ENCODE measurements around the gene SMIM38. TPM values are rescaled to one million over a fixed set of nuclear protein-coding genes. Genes with fewer than 3 reads are reported as not detected.

The SMIM38 gene
- total RNA-seq, 1 experiment from 2014 or later = not detected

GRCh38 chr11:69180726-69181125, 25.0 kb downstream of the SMIM38 start:
- DNase-seq (ENCODE audit: low spot score) = no peak

- DNase-seq (ENCODE audit: low spot score) = no peak
These were observed 27.9 kb downstream of the SMIM38 start for GRCh38 chr11:69183613-69184012.

- no peak for DNase-seq (ENCODE audit: low spot score)
These were observed 30.9 kb downstream of the SMIM38 start for GRCh38 chr11:69186316-69187260.

DNA sequence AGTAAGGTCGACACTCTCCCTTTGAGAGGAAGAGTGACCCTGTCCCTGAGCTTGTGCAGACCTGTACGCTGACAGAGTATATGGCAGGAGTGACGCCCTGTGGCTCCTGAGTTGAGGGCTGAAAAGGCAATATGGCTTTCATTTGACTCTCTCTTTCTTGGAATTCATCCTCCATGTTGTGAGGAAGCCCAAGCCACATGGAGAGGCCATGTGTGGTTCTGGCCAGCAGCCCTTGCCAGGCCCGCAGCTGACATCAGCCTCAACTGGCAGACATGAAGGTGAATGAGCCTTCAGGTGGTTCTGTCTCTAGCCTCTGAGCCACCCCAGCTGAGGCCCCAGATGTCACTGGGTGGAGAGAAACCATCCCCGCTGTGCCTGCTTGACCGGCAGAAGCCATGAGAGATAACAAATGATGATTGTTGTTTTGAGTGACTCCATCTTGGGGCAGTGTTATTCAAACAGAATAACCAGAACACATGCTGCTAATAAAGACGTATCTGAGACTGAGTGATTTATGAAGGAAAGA, 31.9 kb downstream of the SMIM38 start:
- DNase-seq (ENCODE audit: low spot score) = no peak

DNA sequence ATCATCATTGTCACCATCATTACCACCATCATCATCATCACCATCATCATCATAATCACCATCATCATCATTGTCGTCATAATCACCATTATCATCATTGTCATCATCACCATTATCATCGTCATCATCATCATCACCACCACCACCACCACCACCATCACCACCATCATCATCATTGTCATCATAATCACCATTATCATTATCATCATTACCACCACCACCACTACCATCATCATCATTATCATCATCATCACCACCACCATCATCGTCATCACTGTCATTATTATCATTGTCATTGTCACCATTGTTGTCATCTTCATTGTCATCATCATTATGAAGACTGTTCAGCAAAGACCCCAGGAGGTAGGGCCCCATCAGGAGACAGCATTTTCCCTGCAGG, 33.3 kb downstream of the SMIM38 start:
- no peak for DNase-seq (ENCODE audit: low spot score)

GRCh38 chr11:69190796-69191536, 35.2 kb downstream of the SMIM38 start:
- no peak for DNase-seq (ENCODE audit: low spot score)

DNA sequence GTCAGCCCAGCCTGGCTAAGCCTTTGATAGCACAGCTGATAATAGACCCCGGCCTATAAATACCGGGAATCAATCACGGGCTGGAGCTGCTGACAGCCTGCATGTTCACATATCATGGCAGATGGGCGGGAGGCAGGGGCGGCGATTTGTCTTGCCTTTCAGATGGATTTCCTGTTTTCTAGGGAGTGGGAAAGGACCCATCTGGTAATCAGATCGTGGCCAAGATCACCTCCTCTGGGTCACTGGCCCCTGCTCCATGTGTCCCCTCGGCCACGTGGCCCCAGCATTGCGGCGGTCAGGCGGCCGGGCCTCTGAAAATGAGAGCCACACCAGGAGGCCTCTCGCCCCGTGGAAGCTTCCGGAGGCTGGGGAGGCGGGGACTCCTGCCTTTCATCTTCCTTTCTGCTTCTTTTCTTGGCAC, 36.6 kb downstream of the SMIM38 start:
- no peak for DNase-seq (ENCODE audit: low spot score)

DNA sequence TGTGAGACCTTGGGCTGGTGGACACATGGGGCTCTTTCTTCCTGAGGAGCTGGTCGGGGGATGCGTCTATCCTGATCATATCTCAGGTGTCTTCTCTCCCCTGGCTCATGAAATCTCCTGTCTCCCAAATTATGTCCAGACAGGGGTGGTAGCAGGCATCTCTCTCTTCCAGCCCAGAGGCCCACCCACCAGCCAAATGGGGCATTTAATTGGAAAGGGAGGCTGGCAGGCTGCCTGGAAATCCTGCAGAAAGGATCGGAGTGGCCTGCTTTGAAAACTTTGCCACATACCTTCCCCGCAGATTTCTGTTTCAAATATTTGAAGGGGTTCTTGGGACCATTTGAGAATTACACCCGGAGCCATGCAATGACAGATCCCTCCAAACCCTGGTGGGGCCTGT, 37.4 kb downstream of the SMIM38 start:
- no peak for DNase-seq (ENCODE audit: low spot score)

GRCh38 chr11:69193629-69194028, 37.9 kb downstream of the SMIM38 start:
- no peak for DNase-seq (ENCODE audit: low spot score)

- no peak for DNase-seq (ENCODE audit: low spot score)
These were observed 38.7 kb downstream of the SMIM38 start for GRCh38 chr11:69194396-69194795.

DNA sequence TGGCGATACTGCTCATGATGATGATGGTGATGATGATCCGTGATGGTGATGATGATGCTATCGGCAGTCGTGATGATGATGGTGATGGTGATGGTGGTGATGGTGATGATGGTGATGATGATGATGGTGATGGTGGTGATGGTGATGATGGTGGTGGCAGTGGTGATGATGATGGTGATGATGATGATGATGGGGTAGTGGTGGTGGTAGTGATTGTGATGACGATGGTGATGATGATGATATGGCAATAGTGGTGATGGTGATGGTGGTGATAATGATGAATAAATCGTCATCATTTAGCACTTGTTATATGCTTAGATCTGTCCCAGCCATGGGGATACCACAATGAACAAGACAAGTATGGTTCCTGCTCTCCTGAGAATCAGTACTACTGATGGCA, 39.2 kb downstream of the SMIM38 start:
- DNase-seq (ENCODE audit: low spot score) = no peak

- DNase-seq (ENCODE audit: low spot score) = no peak
These were observed 40.4 kb downstream of the SMIM38 start for GRCh38 chr11:69195824-69196782.

- DNase-seq (ENCODE audit: low spot score) = no peak
These were observed 41.0 kb downstream of the SMIM38 start for GRCh38 chr11:69196783-69197169.

DNA sequence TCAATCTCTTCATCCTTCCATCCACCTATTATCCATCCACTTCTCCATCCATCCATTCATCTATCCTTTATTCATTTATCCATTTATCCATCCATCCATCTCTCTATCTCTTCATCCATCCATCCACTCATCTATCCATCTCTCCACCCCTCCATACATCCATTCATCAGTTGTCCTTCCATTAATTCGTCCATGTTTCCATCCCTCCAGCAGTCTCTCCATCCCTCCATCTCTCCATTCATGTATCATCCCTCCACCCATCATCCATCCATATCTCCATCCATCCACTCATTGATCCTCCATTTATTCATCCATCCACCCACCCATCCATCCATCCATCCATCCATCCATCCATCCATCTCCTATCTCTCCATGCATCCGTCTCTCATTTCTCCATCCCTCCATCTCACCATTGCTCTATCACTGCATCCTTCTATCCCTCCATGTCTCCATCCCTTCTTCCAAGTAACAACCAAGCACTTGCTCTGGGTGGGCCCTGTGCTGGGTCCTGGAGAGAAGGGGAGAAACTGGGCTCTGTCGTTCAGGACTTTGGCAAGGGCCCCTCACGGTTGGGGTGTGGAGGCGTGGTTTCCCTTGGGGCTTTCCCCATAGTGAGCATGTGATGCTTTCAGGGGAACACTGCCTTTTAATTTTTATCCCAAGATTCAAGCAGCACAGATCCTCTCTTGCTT, 43.3 kb downstream of the SMIM38 start:
- DNase-seq (ENCODE audit: low spot score) = no peak

- no peak for DNase-seq (ENCODE audit: low spot score)
These were observed 44.0 kb downstream of the SMIM38 start for GRCh38 chr11:69199583-69200315.

DNA sequence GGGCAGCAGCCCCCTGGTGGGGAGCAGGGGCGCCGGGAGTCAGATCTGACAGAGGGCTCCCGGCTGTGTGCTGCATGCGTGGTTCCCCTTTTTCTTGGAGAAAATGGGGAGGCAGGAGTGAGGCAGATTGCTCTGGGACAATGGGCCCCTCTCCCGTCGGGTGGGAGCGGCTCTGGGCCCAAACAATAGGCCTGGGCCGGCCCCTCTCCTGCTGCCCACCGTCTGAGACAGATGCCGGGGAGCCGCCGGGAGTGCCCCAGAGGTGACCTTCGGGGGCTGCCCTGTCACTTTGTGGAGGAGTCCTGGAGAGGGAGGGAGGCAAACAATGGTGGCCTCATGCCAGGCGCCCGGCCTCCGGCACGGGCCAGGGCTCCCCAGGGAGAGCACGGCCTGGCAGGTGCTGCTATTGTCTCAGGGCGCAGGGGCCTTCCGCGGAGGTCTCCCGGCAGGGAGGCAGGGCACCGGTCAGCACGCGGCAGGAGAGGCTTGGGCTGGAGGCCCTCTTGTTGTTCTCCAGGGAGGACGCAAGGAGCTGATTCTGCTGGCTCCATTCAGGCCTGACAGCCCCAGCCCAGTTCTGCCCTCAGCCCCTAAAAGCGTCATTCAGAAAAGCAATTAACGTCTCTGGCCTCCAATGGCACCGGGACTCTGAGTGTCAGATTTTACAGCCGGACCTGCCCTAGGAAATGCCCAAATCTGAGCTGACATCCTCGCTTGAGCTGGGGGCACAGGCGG, 44.8 kb downstream of the SMIM38 start:
- DNase-seq (ENCODE audit: low spot score) = no peak

DNA sequence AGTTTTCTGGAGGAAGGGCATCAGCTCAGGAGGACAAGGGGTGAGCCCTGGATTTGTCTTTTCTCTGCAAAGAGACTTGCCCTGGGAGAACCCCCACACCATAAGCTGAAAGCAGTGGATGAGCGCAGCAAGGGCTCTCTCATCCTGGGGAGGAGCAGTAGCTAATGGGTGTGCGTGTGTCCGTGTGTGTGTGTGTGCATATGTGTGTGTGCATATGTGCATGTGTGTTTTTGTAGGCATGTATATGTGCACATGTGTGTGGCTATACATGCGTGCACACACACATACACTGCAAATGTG, 45.3 kb downstream of the SMIM38 start:
- no peak for DNase-seq (ENCODE audit: low spot score)

- DNase-seq (ENCODE audit: low spot score) = no peak
These were observed 46.1 kb downstream of the SMIM38 start for GRCh38 chr11:69201764-69202370.

DNA sequence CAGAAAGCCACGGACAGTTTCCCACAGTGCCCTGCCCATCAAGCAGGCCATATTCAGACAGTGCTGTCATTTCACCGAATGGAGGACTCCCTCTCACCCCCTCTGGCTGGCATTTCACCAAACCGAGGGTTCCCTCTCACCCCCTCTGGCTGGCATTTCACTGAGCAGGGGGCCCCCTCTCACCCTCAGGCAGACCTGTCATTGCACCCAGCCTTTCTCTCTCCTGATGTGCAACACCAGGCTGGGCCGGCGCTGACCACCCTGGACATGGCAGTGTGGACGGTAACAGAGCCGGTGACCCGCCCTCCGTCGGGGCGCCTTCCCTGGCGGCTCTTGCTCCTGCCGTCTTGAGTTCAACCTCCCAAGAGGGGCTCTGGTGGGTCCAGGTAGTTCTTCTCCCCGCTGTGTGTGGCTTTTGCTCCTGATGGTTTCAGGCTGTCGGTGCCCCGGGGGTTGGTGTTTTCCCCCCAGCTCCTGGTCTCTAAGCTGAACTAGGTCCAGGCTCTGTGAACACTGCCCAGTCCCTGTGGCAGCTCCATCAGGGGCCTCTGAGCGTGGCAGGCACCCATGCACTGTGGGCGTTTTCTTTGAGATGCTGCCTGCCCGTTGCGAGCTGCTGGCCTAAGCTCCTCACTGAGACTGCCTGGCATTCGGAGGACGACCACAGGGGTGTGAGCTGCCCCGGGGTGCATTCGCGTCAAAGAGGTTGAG, 46.9 kb downstream of the SMIM38 start:
- DNase-seq (ENCODE audit: low spot score) = no peak
